ENCODE measurements around the gene PLXDC2. TPM values are rescaled to one million over a fixed set of nuclear protein-coding genes. Genes with fewer than 3 reads are reported as not detected.

The PLXDC2 gene
- total RNA-seq, 1 experiment from 2014 or later, result 0.20 TPM

DNA sequence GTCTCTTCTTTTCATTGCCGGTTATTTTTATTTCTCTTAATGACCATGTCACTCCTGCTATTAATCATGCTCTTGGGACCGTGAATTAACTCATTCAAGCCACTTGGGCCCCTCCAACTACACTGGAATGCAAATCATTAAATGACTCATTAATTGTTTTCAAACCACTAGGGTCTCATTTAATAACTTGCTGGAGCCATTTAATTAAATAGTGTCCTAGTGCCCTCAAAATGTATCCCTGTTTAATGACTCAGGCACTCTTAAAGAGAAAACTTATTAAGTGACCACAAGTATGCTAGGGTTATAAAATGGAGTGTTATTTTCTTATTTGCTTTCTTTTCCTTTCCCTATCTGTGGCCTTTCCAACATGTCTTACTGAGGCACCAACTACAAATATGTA is 73.0 kb downstream of the PLXDC2 start (continued):
- TF ChIP-seq SRF (IDR thresholded peaks at IDR 0.05; ENCODE audit: low read depth), result no peak
- TF ChIP-seq, protein P1, sequence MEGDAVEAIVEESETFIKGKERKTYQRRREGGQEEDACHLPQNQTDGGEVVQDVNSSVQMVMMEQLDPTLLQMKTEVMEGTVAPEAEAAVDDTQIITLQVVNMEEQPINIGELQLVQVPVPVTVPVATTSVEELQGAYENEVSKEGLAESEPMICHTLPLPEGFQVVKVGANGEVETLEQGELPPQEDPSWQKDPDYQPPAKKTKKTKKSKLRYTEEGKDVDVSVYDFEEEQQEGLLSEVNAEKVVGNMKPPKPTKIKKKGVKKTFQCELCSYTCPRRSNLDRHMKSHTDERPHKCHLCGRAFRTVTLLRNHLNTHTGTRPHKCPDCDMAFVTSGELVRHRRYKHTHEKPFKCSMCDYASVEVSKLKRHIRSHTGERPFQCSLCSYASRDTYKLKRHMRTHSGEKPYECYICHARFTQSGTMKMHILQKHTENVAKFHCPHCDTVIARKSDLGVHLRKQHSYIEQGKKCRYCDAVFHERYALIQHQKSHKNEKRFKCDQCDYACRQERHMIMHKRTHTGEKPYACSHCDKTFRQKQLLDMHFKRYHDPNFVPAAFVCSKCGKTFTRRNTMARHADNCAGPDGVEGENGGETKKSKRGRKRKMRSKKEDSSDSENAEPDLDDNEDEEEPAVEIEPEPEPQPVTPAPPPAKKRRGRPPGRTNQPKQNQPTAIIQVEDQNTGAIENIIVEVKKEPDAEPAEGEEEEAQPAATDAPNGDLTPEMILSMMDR (IDR thresholded peaks at IDR 0.05 in 2 of 3, conservative IDR thresholded peaks at IDR 0.05 in 1 of 3; ENCODE audit: borderline replicate concordance in 1 of 3, insufficient read depth in 1 of 3, low read depth in 2 of 3, low read length in 2 of 3), result no peak

DNA sequence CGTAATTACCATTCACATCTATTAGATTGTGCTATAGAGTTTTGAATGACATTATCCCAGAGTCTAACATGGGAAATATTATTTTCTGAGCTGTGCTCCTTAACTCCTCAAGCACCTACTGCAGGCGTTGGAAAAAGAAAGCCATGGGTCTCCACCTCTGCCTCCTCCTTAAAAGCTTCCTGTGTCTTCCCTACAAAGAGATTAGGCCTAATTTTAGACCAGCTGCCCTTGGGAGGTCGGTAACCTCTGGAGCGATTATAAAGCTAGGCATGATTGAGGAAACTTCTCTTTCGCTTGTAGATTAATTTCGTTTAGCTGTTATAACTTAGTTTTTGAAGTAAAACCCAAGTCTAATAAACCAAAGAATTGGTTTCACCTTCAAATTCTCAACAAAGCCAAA is 75.2 kb downstream of the PLXDC2 start:
- ChIA-PET POLR2A (no interaction called here), CTCF (no interaction called here), RAD21 (ENCODE audit: low non-redundant PET in 1 of 2, low total read pairs in 2 of 2, uncharacterized antibody in 2 of 2, unreplicated experiment in 2 of 2) (no interaction called here)
- no peaks in the 10 kb centered on the region for H3K9me2 ChIP-seq (ENCODE audit: insufficient read depth)
- H3K36me3 ChIP-seq (ENCODE audit: control insufficient read depth in 1 of 2, insufficient read depth in 2 of 2, low read length in 2 of 2), result no peaks in the 10 kb centered on the region
- no peaks in the 10 kb centered on the region for H4K20me1 ChIP-seq (ENCODE audit: insufficient read depth)
- no TSS peak for BruUV-seq (replicated peaks)
- no peak overlapping the region for H3K4me2 ChIP-seq (ENCODE audit: low read length)
- no peaks in the 10 kb centered on the region for H3K79me2 ChIP-seq (ENCODE audit: insufficient read depth, low read length)
- no peak overlapping the region for H3K4me3 ChIP-seq (replicated peaks in 1 of 2; ENCODE audit: low read depth in 1 of 2, low read length in 2 of 2)
- intact Hi-C loops (cut with micrococcal nuclease), result no loop called here
- TF ChIP-seq, protein P2, sequence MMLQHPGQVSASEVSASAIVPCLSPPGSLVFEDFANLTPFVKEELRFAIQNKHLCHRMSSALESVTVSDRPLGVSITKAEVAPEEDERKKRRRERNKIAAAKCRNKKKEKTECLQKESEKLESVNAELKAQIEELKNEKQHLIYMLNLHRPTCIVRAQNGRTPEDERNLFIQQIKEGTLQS (IDR thresholded peaks at IDR 0.05), result no peak
- TF ChIP-seq SRF (IDR thresholded peaks at IDR 0.05; ENCODE audit: low read depth) (no peak), TCF7L2 (IDR thresholded peaks at IDR 0.05; ENCODE audit: borderline replicate concordance, extremely low read depth, insufficient read depth, insufficient read length) (no peak), JUND (IDR thresholded peaks at IDR 0.05) (no peak), EZH2phosphoT487 (IDR thresholded peaks at IDR 0.05; ENCODE audit: borderline replicate concordance) (no peak), CEBPB (IDR thresholded peaks at IDR 0.05; ENCODE audit: low read depth) (no peak), SIN3A (IDR thresholded peaks at IDR 0.05; ENCODE audit: low read depth) (no peak), EZH2 (IDR thresholded peaks at IDR 0.05) (no peak), POLR2AphosphoS5 (IDR thresholded peaks at IDR 0.05; ENCODE audit: low read depth, low read length) (no peak), SP1 (IDR thresholded peaks at IDR 0.05; ENCODE audit: low read depth) (no peak), POLR2A (IDR thresholded peaks at IDR 0.05; ENCODE audit: borderline replicate concordance, extremely low read depth, insufficient read depth, insufficient read length) (no peak), ELF1 (IDR thresholded peaks at IDR 0.05; ENCODE audit: borderline replicate concordance, low read depth) (no peak)
- TF ChIP-seq, protein P3, sequence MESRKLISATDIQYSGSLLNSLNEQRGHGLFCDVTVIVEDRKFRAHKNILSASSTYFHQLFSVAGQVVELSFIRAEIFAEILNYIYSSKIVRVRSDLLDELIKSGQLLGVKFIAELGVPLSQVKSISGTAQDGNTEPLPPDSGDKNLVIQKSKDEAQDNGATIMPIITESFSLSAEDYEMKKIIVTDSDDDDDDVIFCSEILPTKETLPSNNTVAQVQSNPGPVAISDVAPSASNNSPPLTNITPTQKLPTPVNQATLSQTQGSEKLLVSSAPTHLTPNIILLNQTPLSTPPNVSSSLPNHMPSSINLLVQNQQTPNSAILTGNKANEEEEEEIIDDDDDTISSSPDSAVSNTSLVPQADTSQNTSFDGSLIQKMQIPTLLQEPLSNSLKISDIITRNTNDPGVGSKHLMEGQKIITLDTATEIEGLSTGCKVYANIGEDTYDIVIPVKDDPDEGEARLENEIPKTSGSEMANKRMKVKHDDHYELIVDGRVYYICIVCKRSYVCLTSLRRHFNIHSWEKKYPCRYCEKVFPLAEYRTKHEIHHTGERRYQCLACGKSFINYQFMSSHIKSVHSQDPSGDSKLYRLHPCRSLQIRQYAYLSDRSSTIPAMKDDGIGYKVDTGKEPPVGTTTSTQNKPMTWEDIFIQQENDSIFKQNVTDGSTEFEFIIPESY (IDR thresholded peaks at IDR 0.05; ENCODE audit: extremely low read depth, insufficient replicate concordance, low read length), result no peak
- TF ChIP-seq, protein P1 (IDR thresholded peaks at IDR 0.05 in 2 of 3, conservative IDR thresholded peaks at IDR 0.05 in 1 of 3; ENCODE audit: borderline replicate concordance in 1 of 3, insufficient read depth in 1 of 3, low read depth in 2 of 3, low read length in 2 of 3), result no peak
- no peak overlapping the region for H2AFZ ChIP-seq (ENCODE audit: low read depth, low read length, poor library complexity, severe bottlenecking)
- no peaks in the 10 kb centered on the region for H3K27me3 ChIP-seq (ENCODE audit: insufficient read depth, low read length)
- DNase-seq (ENCODE audit: low read depth, low spot score) (no peak), ATAC-seq (no peak)
- no peak overlapping the region for H3K27ac ChIP-seq (ENCODE audit: low read depth, low read length)
- no peaks in the 10 kb centered on the region for H3K4me1 ChIP-seq (ENCODE audit: control insufficient read depth in 1 of 2, insufficient read depth in 2 of 2, low read length in 2 of 2)
- H3K9me3 ChIP-seq (ENCODE audit: control insufficient read depth in 1 of 2, insufficient read depth in 1 of 2, low read depth in 1 of 2, low read length in 2 of 2), result peaks cover 3 to 25% of the 10 kb centered on the region in 2 experiments; a peak in 2 of 4 replicates
- H3K9ac ChIP-seq (ENCODE audit: low read length), result no peak overlapping the region

All from HCT116 (cell line).